ENCODE results near the gene SMAD7. TPM values are rescaled to one million over a fixed set of nuclear protein-coding genes. Genes with fewer than 3 reads are reported as not detected.
A peak's percentile ranks its signal among the peaks of the same experiment; 100 is the strongest.

The SMAD7 gene, protein sequence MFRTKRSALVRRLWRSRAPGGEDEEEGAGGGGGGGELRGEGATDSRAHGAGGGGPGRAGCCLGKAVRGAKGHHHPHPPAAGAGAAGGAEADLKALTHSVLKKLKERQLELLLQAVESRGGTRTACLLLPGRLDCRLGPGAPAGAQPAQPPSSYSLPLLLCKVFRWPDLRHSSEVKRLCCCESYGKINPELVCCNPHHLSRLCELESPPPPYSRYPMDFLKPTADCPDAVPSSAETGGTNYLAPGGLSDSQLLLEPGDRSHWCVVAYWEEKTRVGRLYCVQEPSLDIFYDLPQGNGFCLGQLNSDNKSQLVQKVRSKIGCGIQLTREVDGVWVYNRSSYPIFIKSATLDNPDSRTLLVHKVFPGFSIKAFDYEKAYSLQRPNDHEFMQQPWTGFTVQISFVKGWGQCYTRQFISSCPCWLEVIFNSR
- total RNA-seq: 10 to 100 TPM; 41.2 to 76.0 (median 55.2) TPM

DNA sequence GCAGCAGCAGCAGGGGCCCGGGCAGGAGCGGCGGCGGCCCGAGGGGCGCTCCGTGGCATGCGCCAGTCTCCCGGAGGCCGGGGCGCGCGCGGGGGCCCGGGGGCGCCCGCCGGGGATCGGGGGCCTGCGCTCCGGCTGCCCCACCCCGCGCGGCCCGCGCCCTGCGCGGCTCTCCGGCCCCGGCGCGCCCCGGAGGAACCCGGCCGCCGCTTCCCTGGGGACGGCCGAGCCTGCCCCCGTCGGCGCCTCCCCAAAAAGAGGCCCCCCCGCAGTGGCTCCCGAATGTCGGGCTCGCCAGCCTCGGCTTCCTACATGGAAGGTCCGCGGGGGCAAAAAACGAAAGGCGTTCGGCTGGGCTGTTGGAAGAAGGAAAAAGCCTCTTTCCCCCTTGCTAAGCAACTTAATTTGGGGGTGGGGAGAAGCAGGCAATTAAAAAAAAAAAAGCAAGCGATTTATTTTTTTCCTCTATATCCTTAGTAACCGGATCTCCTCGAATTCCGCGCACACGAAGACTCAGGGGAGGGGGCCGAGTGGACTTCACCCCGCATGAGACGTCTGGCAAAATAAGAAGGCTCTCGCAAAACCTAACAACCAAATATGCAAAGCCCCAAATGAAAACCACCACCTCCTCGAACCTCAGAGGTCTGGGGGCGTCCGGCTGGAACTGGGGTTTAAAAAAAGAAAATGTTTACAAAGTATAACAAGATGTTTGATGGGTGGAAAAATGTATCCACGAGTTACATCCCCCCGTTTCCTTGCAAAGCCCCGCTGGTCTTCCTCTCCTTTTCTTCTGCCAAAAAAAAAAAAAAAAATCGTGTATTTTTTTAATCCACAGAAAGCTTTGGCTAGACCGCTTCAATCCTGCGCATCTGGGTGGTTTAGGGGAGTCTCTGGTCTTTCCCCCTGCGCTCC, at the start of gene SMAD7:
Gene SMAD7, minus strand, starts transcription at position 430 of the 912 bp plus-strand sequence. CDS start 541 bp downstream, outside the sequence.
- Histone ChIP-seq H3K27me3 (no peaks in the 10 kb centered on the region), H3K9me3 (no peaks in the 10 kb centered on the region), H3K36me3 (peaks cover 0 to 4% of the 10 kb centered on the region in 2 donors), H3K4me1 (peaks cover 7 to 51% (median 24%) of the 10 kb centered on the region in 3 donors), H3K4me3 (peak within 1 kb of the TSS; percentile 86 to 97), H3K27ac (peak within 1 kb of the TSS; percentile 89 to 98 (median 94))
- TF ChIP-seq POLR2A (IDR thresholded peaks at IDR 0.05): no peak
- no peak for ATAC-seq
- 0% methylated on average over 6 to 19 of the region's 71 CpGs for WGBS, 2 donors (ENCODE audit: low coverage in 1 of 2)

DNA sequence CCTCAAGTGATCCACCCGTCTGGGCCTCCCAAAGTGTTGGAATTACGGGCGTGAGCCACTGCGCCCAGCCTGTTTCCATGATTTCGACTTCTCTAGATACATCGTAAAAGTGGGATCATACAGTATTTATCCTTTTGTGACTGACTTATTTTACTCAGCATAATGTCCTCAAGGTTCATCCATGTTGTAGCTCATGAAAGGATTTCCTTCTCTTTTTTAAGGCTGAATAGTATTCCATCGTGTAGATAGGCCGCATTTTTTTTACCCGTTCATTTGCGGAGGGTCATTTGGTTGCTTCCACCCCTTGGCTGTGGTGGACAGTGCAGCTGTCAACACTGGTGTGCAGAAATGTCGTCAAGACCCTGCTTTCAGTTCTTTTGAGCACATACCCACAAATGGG, 48.8 kb upstream of the SMAD7 start:
- no peak for ATAC-seq
- Histone ChIP-seq H3K4me1 (peaks cover 0 to 32% (median 23%) of the 10 kb centered on the region in 3 donors), H3K27ac (no peak overlapping the region), H3K27me3 (no peaks in the 10 kb centered on the region), H3K4me3 (no peak overlapping the region), H3K9me3 (no peaks in the 10 kb centered on the region), H3K36me3 (no peaks in the 10 kb centered on the region)
- no peak for TF ChIP-seq POLR2AphosphoS5 (IDR thresholded peaks at IDR 0.05)
- TF ChIP-seq, protein P1, sequence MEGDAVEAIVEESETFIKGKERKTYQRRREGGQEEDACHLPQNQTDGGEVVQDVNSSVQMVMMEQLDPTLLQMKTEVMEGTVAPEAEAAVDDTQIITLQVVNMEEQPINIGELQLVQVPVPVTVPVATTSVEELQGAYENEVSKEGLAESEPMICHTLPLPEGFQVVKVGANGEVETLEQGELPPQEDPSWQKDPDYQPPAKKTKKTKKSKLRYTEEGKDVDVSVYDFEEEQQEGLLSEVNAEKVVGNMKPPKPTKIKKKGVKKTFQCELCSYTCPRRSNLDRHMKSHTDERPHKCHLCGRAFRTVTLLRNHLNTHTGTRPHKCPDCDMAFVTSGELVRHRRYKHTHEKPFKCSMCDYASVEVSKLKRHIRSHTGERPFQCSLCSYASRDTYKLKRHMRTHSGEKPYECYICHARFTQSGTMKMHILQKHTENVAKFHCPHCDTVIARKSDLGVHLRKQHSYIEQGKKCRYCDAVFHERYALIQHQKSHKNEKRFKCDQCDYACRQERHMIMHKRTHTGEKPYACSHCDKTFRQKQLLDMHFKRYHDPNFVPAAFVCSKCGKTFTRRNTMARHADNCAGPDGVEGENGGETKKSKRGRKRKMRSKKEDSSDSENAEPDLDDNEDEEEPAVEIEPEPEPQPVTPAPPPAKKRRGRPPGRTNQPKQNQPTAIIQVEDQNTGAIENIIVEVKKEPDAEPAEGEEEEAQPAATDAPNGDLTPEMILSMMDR (IDR thresholded peaks at IDR 0.05): no peak
- no peak for TF ChIP-seq POLR2A (IDR thresholded peaks at IDR 0.05)
- TF ChIP-seq EP300 (IDR thresholded peaks at IDR 0.05): no peak
- 81 to 88% methylated on average over 6 to 10 of the region's 11 CpGs for WGBS, 2 donors (ENCODE audit: low coverage in 1 of 2)

DNA sequence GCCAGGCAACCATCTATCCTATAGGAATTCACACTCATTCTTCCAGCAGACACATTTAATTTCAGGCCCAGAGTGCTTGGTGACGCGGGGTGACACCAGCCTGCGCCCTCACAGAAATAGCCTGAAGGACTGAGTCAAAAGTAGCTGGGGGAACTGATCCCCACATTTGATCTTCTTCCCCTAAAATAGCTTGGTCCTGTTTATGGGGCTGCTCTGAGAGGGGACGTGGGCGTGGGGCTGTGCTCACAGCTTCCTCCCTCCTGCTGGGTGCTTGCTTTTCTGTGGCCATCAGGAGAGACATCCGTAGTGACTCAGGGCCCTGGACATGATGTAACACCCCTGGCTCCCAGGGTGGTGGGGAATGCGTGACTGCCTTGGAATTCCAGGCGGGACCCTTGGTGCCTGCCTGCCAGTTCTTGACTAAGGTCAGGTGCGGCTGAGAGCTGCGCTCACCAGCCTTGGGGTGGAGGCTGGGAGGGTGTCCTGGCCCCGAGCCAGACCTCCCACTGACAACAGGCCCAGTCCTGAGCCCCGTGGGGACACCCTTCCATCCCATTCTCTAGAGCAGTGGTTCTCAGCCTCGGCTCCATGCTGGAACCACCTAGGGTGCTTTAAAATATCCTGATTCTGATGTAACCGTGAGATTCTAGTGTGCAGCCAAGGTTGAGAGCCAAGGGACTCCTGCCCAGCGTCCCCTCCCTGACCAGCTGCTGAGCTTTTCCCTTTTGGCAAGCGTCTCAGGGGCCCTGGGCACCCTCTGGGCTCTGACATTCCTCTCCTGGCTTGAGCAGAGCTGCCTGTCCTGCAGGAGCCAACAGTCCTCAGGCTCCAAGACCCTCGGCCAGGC, 47.4 kb upstream of the SMAD7 start:
- TF ChIP-seq POLR2AphosphoS5 (IDR thresholded peaks at IDR 0.05): peak; percentile 79
- no peak for TF ChIP-seq EP300 (IDR thresholded peaks at IDR 0.05)
- no peaks in the 10 kb centered on the region for H3K9me3 ChIP-seq
- H3K27me3 ChIP-seq: no peaks in the 10 kb centered on the region
- WGBS, 2 donors (ENCODE audit: low coverage in 1 of 2): 32 to 36% methylated on average over 5 to 8 of the region's 17 CpGs
- H3K4me1 ChIP-seq: peaks cover 0 to 45% (median 32%) of the 10 kb centered on the region in 3 donors
- H3K27ac ChIP-seq: peak overlapping the region; percentile 21 to 78 (median 72)
- no peaks in the 10 kb centered on the region for H3K36me3 ChIP-seq
- H3K4me3 ChIP-seq: no peak overlapping the region
- ATAC-seq: peak; percentile 89

DNA sequence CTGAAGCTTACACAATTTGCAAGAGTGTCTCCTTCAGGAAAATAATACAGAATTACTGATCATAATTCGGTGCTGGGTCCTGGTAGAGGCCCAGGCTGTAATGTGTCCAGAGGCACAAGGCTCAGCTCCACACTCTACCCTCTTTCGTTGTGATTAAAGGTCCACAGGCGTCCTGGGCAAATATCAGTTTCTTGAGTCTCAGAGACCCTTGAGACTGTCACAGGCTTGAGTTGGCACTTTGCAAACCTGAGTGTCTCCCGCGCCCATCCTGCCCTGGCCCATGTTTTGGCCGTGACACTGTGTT, 46.9 kb upstream of the SMAD7 start:
- peaks cover 0 to 47% (median 36%) of the 10 kb centered on the region in 3 donors for H3K4me1 ChIP-seq
- 85 to 87% methylated on average over 5 to 6 of the region's 6 CpGs for WGBS, 2 donors (ENCODE audit: low coverage in 1 of 2)
- TF ChIP-seq POLR2A (IDR thresholded peaks at IDR 0.05) (no peak), POLR2AphosphoS5 (IDR thresholded peaks at IDR 0.05) (no peak), EP300 (IDR thresholded peaks at IDR 0.05) (no peak)
- TF ChIP-seq, protein P1 (IDR thresholded peaks at IDR 0.05): no peak
- ATAC-seq: no peak
- peak overlapping the region; percentile 21 to 78 (median 72) for H3K27ac ChIP-seq
- no peak overlapping the region for H3K4me3 ChIP-seq
- no peaks in the 10 kb centered on the region for H3K9me3 ChIP-seq
- H3K27me3 ChIP-seq: no peaks in the 10 kb centered on the region
- no peaks in the 10 kb centered on the region for H3K36me3 ChIP-seq

DNA sequence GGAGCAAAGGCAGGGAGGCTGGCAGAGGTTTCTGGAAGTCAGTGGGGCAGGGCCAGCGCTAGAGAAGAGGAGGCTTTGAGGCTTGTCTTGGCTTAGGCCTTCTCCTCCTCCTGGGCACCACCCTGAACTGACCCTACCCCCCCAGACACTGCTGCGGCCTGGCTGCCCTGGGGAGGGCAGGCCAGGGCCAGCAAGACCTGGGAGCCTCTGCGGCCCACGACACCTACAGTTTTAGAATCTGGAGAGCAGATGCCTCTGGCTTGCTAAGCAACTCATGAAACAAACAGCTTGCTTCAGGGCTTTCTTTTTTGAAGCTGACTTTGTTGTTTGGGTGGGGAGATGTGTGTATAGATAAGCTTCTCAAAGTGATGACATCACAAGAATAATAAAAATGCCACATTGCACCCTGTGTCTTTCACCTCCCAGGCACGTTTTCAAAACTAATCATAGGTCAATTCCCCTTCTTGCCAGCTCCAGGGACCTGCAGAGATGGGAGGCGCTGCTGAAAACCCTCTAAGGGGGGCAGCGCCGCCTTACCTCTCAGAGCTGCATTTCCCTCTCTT, 46.2 kb upstream of the SMAD7 start:
- Histone ChIP-seq H3K9me3 (no peaks in the 10 kb centered on the region), H3K4me3 (no peak overlapping the region), H3K27ac (peak overlapping the region in 3 of 4 donors; percentile 67 to 78 (median 76)), H3K27me3 (no peaks in the 10 kb centered on the region), H3K4me1 (peaks cover 0 to 47% (median 36%) of the 10 kb centered on the region in 3 donors), H3K36me3 (no peaks in the 10 kb centered on the region)
- TF ChIP-seq EP300 (IDR thresholded peaks at IDR 0.05): no peak
- TF ChIP-seq, protein P1 (IDR thresholded peaks at IDR 0.05): no peak
- no peak for TF ChIP-seq POLR2A (IDR thresholded peaks at IDR 0.05)
- TF ChIP-seq POLR2AphosphoS5 (IDR thresholded peaks at IDR 0.05): no peak
- 86% methylated on average over 1 of the region's 8 CpGs; no CpG with 5 or more reads in 1 of the 2 donors for WGBS, 2 donors (ENCODE audit: low coverage in 1 of 2)
- no peak for ATAC-seq
